Transverse colon (tissue), 4 donors: Measurements from ENCODE around the gene SYTL5. TPM values are rescaled to one million over a fixed set of nuclear protein-coding genes. Genes with fewer than 3 reads are reported as not detected.

Source experiments
- DNase-seq: peaks from one replicate; pipeline ENCODE4 v3.0.0-alpha.2; 2019
- H3K27ac ChIP-seq, 4 donors: fragments of 200-600 bp; sonication (generic); 2 replicates each; pipeline ENCODE4 v1.5.1; 2016 to 2018; ENCODE audit warnings: inconsistent platforms in 4 of 4
- H3K27me3 ChIP-seq: fragments of 200-600 bp; sonication (generic); 2 replicates; pipeline ENCODE4 v1.5.1; 2017; ENCODE audit warnings: inconsistent platforms
- H3K36me3 ChIP-seq, 4 donors: fragments of 200-600 bp; sonication (generic); 2 replicates each; pipeline ENCODE4 v1.5.1; 2017 to 2019; ENCODE audit warnings: inconsistent platforms in 4 of 4
- H3K4me1 ChIP-seq, 4 donors: fragments of 200-600 bp; sonication (generic); 2 replicates each; pipeline ENCODE4 v1.5.1; 2017 to 2020; ENCODE audit warnings: inconsistent platforms in 4 of 4
- H3K4me3 ChIP-seq, 4 donors: fragments of 200-600 bp; sonication (generic); 1 replicate in 1 of 4; 2 replicates in 3 of 4; pipeline versions ENCODE4 v1.5.1 to v1.6.1; 2017 to 2019; ENCODE audit warnings: inconsistent platforms in 4 of 4
- H3K9me3 ChIP-seq, 2 donors: fragments of 200-600 bp; sonication (generic); 2 replicates each; pipeline ENCODE4 v1.5.1; 2017 to 2019; ENCODE audit warnings: inconsistent platforms in 2 of 2
- EP300 ChIP-seq: sonication (generic); formaldehyde crosslinking; IDR thresholded peaks from one replicate; pipeline ENCODE4 v1.6.1; 2017; ENCODE audit warnings: antibody characterized with exemption, low read depth
- POLR2A ChIP-seq: fragments of 450-650 bp; IDR thresholded peaks from one replicate; pipeline ENCODE4 v1.6.1; 2016; ENCODE audit warnings: antibody characterized with exemption, mild to moderate bottlenecking, moderate library complexity
- POLR2AphosphoS5 ChIP-seq, 3 donors: sonication (generic); formaldehyde crosslinking; IDR thresholded peaks; one replicate each; pipeline ENCODE4 v1.6.1; 2016; ENCODE audit warnings: antibody characterized with exemption in 3 of 3
- WGBS, 2 donors: methylation state at CpG; one replicate each; pipeline ENCODE4 v1.1.5; 2018; ENCODE audit warnings: low coverage in 1 of 2; 5-methylcytosine and 5-hydroxymethylcytosine counted together
- in situ Hi-C, 4 donors: fragments of 200-750 bp; cut with MboI; loops; one replicate each; pipeline versions ENCODE4 v1.15.0 to v1.15.1; 2017; ENCODE audit warnings: low sequenced_read_pairs in 3 of 4, low pct_ligation_motif_present in 1 of 4, low pct_unique_long_range_greater_than_20kb in 1 of 4
- intact Hi-C: fragments of 100-400 bp; cut with DNase I; formaldehyde crosslinking; loops from one replicate; pipeline ENCODE4 v1.15.1; 2023; ENCODE audit warnings: low total_unique reads
- total RNA-seq, 4 donors: library from RNA; depleted of rRNA; stranded (reverse); fragments of >200 nt; gene quantifications; one replicate each; pipeline ENCODE4 v1.1.0, GENCODE V29; 2016
- TF ChIP-seq, protein P1 (sequence below), 5 experiments: fragments of 200-600 bp in 3 of 5; fragments of 450-650 bp in 2 of 5; sonication (generic) in 3 of 5; IDR thresholded peaks; 1 replicate in 2 of 5; 2 replicates in 3 of 5; pipeline ENCODE4 v1.5.1; 2016 to 2017; ENCODE audit warnings: antibody characterized with exemption in 5 of 5, inconsistent platforms in 3 of 5, mild to moderate bottlenecking in 2 of 5, moderate library complexity in 1 of 5

SYTL5 gene
- total RNA-seq, 4 donors from 2014 or later = 0.60 to 8.1 (median 5.5) TPM

DNA sequence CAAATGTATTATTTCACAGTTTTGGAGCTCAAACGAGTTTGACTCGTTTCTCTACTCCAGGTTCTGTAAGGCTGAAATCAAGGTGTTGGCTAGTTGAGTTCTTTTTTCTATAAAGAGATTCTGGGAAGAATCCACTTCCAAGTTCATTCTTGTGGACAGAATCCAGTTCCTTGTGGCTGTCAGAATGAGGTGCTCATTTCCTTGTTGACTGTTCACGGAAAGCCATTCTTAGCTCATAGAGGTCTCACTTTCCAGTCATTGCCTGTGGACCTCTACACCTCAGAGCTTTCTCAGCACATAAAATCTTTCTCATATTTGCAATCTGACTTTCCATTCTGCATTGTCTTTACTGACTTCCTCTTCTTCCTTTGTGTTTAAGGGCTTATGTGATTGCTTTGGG lies 62.9 kb downstream of the SYTL5 start:
- no peaks in the 10 kb centered on the region for H3K4me1 ChIP-seq
- H3K27ac ChIP-seq = no peak overlapping the region
- in situ Hi-C loops = no loop called here
- H3K36me3 ChIP-seq = no peaks in the 10 kb centered on the region
- no peaks in the 10 kb centered on the region for H3K27me3 ChIP-seq
- TF ChIP-seq POLR2AphosphoS5 (IDR thresholded peaks at IDR 0.05) (no peak), POLR2A (no peak), EP300 (no peak)
- TF ChIP-seq, protein P1, sequence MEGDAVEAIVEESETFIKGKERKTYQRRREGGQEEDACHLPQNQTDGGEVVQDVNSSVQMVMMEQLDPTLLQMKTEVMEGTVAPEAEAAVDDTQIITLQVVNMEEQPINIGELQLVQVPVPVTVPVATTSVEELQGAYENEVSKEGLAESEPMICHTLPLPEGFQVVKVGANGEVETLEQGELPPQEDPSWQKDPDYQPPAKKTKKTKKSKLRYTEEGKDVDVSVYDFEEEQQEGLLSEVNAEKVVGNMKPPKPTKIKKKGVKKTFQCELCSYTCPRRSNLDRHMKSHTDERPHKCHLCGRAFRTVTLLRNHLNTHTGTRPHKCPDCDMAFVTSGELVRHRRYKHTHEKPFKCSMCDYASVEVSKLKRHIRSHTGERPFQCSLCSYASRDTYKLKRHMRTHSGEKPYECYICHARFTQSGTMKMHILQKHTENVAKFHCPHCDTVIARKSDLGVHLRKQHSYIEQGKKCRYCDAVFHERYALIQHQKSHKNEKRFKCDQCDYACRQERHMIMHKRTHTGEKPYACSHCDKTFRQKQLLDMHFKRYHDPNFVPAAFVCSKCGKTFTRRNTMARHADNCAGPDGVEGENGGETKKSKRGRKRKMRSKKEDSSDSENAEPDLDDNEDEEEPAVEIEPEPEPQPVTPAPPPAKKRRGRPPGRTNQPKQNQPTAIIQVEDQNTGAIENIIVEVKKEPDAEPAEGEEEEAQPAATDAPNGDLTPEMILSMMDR (IDR thresholded peaks at IDR 0.05) = no peak
- H3K9me3 ChIP-seq = no peaks in the 10 kb centered on the region
- no peak for DNase-seq
- intact Hi-C loops = no loop called here
- H3K4me3 ChIP-seq = no peak overlapping the region
- 75 to 86% methylated on average over 1 to 3 of the region's 3 CpGs for WGBS, 2 donors

GRCh38 chrX:38069991-38070390 lies 63.6 kb downstream of the SYTL5 start:
- Histone ChIP-seq H3K36me3 (no peaks in the 10 kb centered on the region), H3K4me1 (no peaks in the 10 kb centered on the region), H3K9me3 (no peaks in the 10 kb centered on the region), H3K27me3 (no peaks in the 10 kb centered on the region), H3K27ac (no peak overlapping the region), H3K4me3 (no peak overlapping the region)
- WGBS, 2 donors = 86% methylated on average over 1 of the region's 1 CpG; no CpG with 5 or more reads in 1 of the 2 donors
- intact Hi-C loops (no loop called here), in situ Hi-C loops (no loop called here)
- TF ChIP-seq POLR2A (no peak), EP300 (no peak), POLR2AphosphoS5 (IDR thresholded peaks at IDR 0.05) (no peak)
- TF ChIP-seq, protein P1 (IDR thresholded peaks at IDR 0.05) = no peak
- no peak for DNase-seq

GRCh38 chrX:38079463-38079862 lies 73.1 kb downstream of the SYTL5 start:
- H3K4me1 ChIP-seq = no peaks in the 10 kb centered on the region
- H3K9me3 ChIP-seq = no peaks in the 10 kb centered on the region
- TF ChIP-seq, protein P1 (IDR thresholded peaks at IDR 0.05) = no peak
- no peak for TF ChIP-seq EP300
- TF ChIP-seq POLR2AphosphoS5 (IDR thresholded peaks at IDR 0.05) = no peak
- TF ChIP-seq POLR2A = no peak
- in situ Hi-C loops = no loop called here
- H3K4me3 ChIP-seq = no peak overlapping the region
- DNase-seq = no peak
- H3K27ac ChIP-seq = no peak overlapping the region
- H3K36me3 ChIP-seq = no peaks in the 10 kb centered on the region
- H3K27me3 ChIP-seq = no peaks in the 10 kb centered on the region
- intact Hi-C loops = no loop called here

DNA sequence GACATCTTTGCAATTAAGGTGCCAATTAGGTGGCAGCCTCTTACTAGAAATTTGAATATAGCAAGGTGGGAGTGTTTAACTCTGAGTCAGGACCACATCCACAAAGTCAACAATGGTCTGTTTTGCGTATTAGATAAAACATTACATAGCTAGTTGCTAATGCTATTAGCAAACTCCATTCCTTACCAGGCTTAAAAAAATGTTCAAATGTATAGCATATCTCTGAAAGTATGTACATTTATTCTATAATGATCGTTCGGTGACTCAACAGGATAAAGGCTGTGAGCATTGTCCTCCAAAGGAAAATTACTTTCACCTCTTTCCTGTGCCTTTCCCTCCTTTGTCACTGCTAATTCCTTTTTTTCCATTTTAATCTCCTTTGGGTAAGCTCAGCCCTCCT lies 74.5 kb downstream of the SYTL5 start:
- no peak overlapping the region for H3K4me3 ChIP-seq
- in situ Hi-C loops = no loop called here
- no peak for DNase-seq
- H3K4me1 ChIP-seq = no peaks in the 10 kb centered on the region
- no peaks in the 10 kb centered on the region for H3K27me3 ChIP-seq
- no peaks in the 10 kb centered on the region for H3K36me3 ChIP-seq
- H3K9me3 ChIP-seq = no peaks in the 10 kb centered on the region
- H3K27ac ChIP-seq = peak overlapping the region in 1 of 4 donors; percentile 61
- TF ChIP-seq EP300 (no peak), POLR2A (no peak), POLR2AphosphoS5 (IDR thresholded peaks at IDR 0.05) (no peak)
- TF ChIP-seq, protein P1 (IDR thresholded peaks at IDR 0.05) = no peak
- 79 to 82% methylated on average over 3 of the region's 3 CpGs for WGBS, 2 donors
- intact Hi-C loops = no loop called here
